Rectal smooth muscle tissue (tissue), 1 donor: ENCODE data around the gene SURF6.
"Not testable (repeated sequence)": the region's sequence is repeated elsewhere in the genome, so short reads cannot be mapped to it uniquely, and the experiment has no call there.

Experiments used
- H3K27ac ChIP-seq: one replicate; pipeline ENCODE4 v1.7.0; 2013; ENCODE audit warnings: low read depth, low read length, inconsistent platforms
- H3K27me3 ChIP-seq: one replicate; pipeline ENCODE4 v1.7.0; 2013; ENCODE audit warnings: low read length; ENCODE audit not compliant: control insufficient read depth, insufficient read depth
- H3K36me3 ChIP-seq: one replicate; pipeline ENCODE4 v1.7.0; 2013; ENCODE audit warnings: low read length; ENCODE audit not compliant: control insufficient read depth, insufficient read depth
- H3K4me1 ChIP-seq: one replicate; pipeline ENCODE4 v1.7.0; 2013; ENCODE audit warnings: low read length; ENCODE audit not compliant: control insufficient read depth, insufficient read depth
- H3K4me3 ChIP-seq: one replicate; pipeline ENCODE4 v1.7.0; 2013; ENCODE audit warnings: low read length
- H3K9ac ChIP-seq: one replicate; pipeline ENCODE4 v1.7.0; 2013; ENCODE audit warnings: low read length

Gene SURF6

GRCh38 chr9:133335924-133336811 lies at the start of gene SURF6:
Gene SURF6 (minus strand): TSS chr9:133336188. CDS start chr9:133336132, 56 bp downstream.
- no peaks in the 10 kb centered on the region for H3K4me1 ChIP-seq
- H3K9ac ChIP-seq: peak within 1 kb of the TSS; percentile 80
- H3K27ac ChIP-seq: peak within 1 kb of the TSS; percentile 46
- peaks cover 49% of the 10 kb centered on the region for H3K36me3 ChIP-seq
- no peaks in the 10 kb centered on the region for H3K27me3 ChIP-seq
- H3K4me3 ChIP-seq: peak within 1 kb of the TSS; percentile 95

- no peak overlapping the region for H3K4me3 ChIP-seq
- H3K27me3 ChIP-seq: no peaks in the 10 kb centered on the region
- H3K36me3 ChIP-seq: no peaks in the 10 kb centered on the region
- no peak overlapping the region for H3K27ac ChIP-seq
- H3K9ac ChIP-seq: no peak overlapping the region
- no peaks in the 10 kb centered on the region for H3K4me1 ChIP-seq
Measured at GRCh38 chr9:133385452-133385851, 49.5 kb upstream of the SURF6 start.

GRCh38 chr9:133384736-133385321 lies 48.8 kb upstream of the SURF6 start:
- Histone ChIP-seq H3K36me3 (no peaks in the 10 kb centered on the region), H3K27me3 (no peaks in the 10 kb centered on the region), H3K4me1 (no peaks in the 10 kb centered on the region), H3K9ac (no peak overlapping the region), H3K4me3 (no peak overlapping the region), H3K27ac (no peak overlapping the region)

GRCh38 chr9:133383438-133383837 lies 47.5 kb upstream of the SURF6 start:
- Histone ChIP-seq H3K4me3 (no peak overlapping the region), H3K9ac (no peak overlapping the region), H3K4me1 (no peaks in the 10 kb centered on the region), H3K36me3 (no peaks in the 10 kb centered on the region), H3K27ac (no peak overlapping the region), H3K27me3 (no peaks in the 10 kb centered on the region)

GRCh38 chr9:133382507-133383141 lies 46.6 kb upstream of the SURF6 start:
- Histone ChIP-seq H3K4me1 (no peaks in the 10 kb centered on the region), H3K27ac (no peak overlapping the region), H3K9ac (no peak overlapping the region), H3K36me3 (no peaks in the 10 kb centered on the region), H3K27me3 (no peaks in the 10 kb centered on the region), H3K4me3 (no peak overlapping the region)

- H3K27ac ChIP-seq: no peak overlapping the region
- H3K4me3 ChIP-seq: no peak overlapping the region
- H3K27me3 ChIP-seq: no peaks in the 10 kb centered on the region
- no peaks in the 10 kb centered on the region for H3K36me3 ChIP-seq
- H3K9ac ChIP-seq: no peak overlapping the region
- H3K4me1 ChIP-seq: peaks cover 3% of the 10 kb centered on the region
Measured at GRCh38 chr9:133380734-133381133, 44.7 kb upstream of the SURF6 start.

- Histone ChIP-seq H3K36me3 (no peaks in the 10 kb centered on the region), H3K4me3 (no peak overlapping the region), H3K9ac (no peak overlapping the region), H3K27me3 (no peaks in the 10 kb centered on the region), H3K4me1 (peaks cover 7% of the 10 kb centered on the region), H3K27ac (no peak overlapping the region)
Measured at GRCh38 chr9:133379153-133380086, 43.4 kb upstream of the SURF6 start.

GRCh38 chr9:133378408-133378962 lies 42.5 kb upstream of the SURF6 start:
- Histone ChIP-seq H3K36me3 (no peaks in the 10 kb centered on the region), H3K4me3 (no peak overlapping the region), H3K27me3 (no peaks in the 10 kb centered on the region), H3K4me1 (peaks cover 7% of the 10 kb centered on the region), H3K27ac (no peak overlapping the region), H3K9ac (no peak overlapping the region)

GRCh38 chr9:133377721-133378216 lies 41.8 kb upstream of the SURF6 start:
- Histone ChIP-seq H3K4me3 (no peak overlapping the region), H3K27ac (no peak overlapping the region), H3K36me3 (no peaks in the 10 kb centered on the region), H3K9ac (no peak overlapping the region), H3K27me3 (no peaks in the 10 kb centered on the region), H3K4me1 (peaks cover 7% of the 10 kb centered on the region)

GRCh38 chr9:133377280-133377679 lies 41.3 kb upstream of the SURF6 start:
- not testable (repeated sequence) for H3K36me3 ChIP-seq, H3K4me3 ChIP-seq, H3K27ac ChIP-seq, H3K4me1 ChIP-seq, H3K27me3 ChIP-seq, H3K9ac ChIP-seq

- Histone ChIP-seq H3K4me1 (peaks cover 7% of the 10 kb centered on the region), H3K9ac (peak within 1 kb of the TSS; percentile 89), H3K36me3 (peaks cover 3% of the 10 kb centered on the region), H3K27ac (peak within 1 kb of the TSS; percentile 90), H3K27me3 (no peaks in the 10 kb centered on the region), H3K4me3 (peak within 1 kb of the TSS; percentile 80)
Measured at GRCh38 chr9:133375724-133376654, 40.0 kb upstream of the SURF6 start, which contains the start of the genes STKLD1 and SURF4. Gene STKLD1 (plus strand): TSS chr9:133376366. CDS start chr9:133376474, 108 bp downstream. Gene SURF4 (minus strand): TSS chr9:133376060. CDS start chr9:133375969, 91 bp downstream.
